Stimulated activated naive CD8-positive, alpha-beta T cell treated with anti-CD3 and anti-CD28 coated beads, Interleukin-15, Interleukin-2, amounts not matched to agents 100 U/mL and 50 U/mL, for 24 hours (primary cell): ENCODE measurements around the gene RBM15.

Experiments
- ATAC-seq: fragments of 150-1000 bp; cut with Tn5 transposase; one replicate; pipeline ENCODE4 v1.10.0; 2021
- DNase-seq: peaks from one replicate; pipeline ENCODE4 v3.0.0; 2021

The RBM15 gene

GRCh38 chr1:110348050-110348449 is 8.9 kb downstream of the RBM15 start:
- DNase-seq (no peak), ATAC-seq (no peak)

- no peak for DNase-seq
- no peak for ATAC-seq
Observed at GRCh38 chr1:110348771-110349170, 9.6 kb downstream of the RBM15 start.

- DNase-seq: no peak
- ATAC-seq: no peak
Observed at GRCh38 chr1:110350360-110350759, 11.2 kb downstream of the RBM15 start.

- DNase-seq (no peak), ATAC-seq (peak; percentile 77)
Observed at GRCh38 chr1:110355321-110355720, 16.1 kb downstream of the RBM15 start.

GRCh38 chr1:110356379-110356778 is 17.2 kb downstream of the RBM15 start:
- DNase-seq (no peak), ATAC-seq (no peak)

GRCh38 chr1:110360431-110360830 is 21.3 kb downstream of the RBM15 start:
- ATAC-seq (no peak), DNase-seq (no peak)

GRCh38 chr1:110361856-110362255 is 22.7 kb downstream of the RBM15 start:
- ATAC-seq: no peak
- DNase-seq: no peak

GRCh38 chr1:110364221-110364620 is 25.0 kb downstream of the RBM15 start:
- ATAC-seq: no peak
- DNase-seq: no peak

GRCh38 chr1:110370827-110371226 is 31.6 kb downstream of the RBM15 start:
- ATAC-seq (peak; percentile 97), DNase-seq (no peak)

GRCh38 chr1:110375490-110375889 is 36.3 kb downstream of the RBM15 start:
- DNase-seq (no peak), ATAC-seq (no peak)

- DNase-seq (no peak), ATAC-seq (no peak)
Observed at GRCh38 chr1:110380672-110381283, 41.6 kb downstream of the RBM15 start.

GRCh38 chr1:110383251-110383990 is 44.2 kb downstream of the RBM15 start:
- ATAC-seq: no peak
- DNase-seq: no peak

GRCh38 chr1:110384581-110385321 is 45.6 kb downstream of the RBM15 start:
- DNase-seq (peak; percentile 16), ATAC-seq (no peak)

- ATAC-seq: no peak
Observed at GRCh38 chr1:110385369-110385768, 46.2 kb downstream of the RBM15 start.

GRCh38 chr1:110387048-110387754 is 48.0 kb downstream of the RBM15 start:
- peak; percentile 32 for ATAC-seq

More at GRCh38 chr1:110385369-110385768, 46.2 kb downstream of the RBM15 start:
- no peak for DNase-seq

GRCh38 chr1:110390096-110390495 is 50.9 kb downstream of the RBM15 start:
- no peak for ATAC-seq
- no peak for DNase-seq

More at GRCh38 chr1:110387048-110387754, 48.0 kb downstream of the RBM15 start:
- no peak for DNase-seq

GRCh38 chr1:110390692-110391245 is 51.6 kb downstream of the RBM15 start, which contains the start of gene SLC16A4:
Gene SLC16A4, minus strand, starts transcription at chr1:110391026. Its CDS starts 1,703 bp downstream, at chr1:110389323.
- no peak for ATAC-seq
- no peak for DNase-seq

- DNase-seq: no peak
- no peak for ATAC-seq
Observed at GRCh38 chr1:110393286-110393685, 54.1 kb downstream of the RBM15 start.

GRCh38 chr1:110393691-110394492 is 54.7 kb downstream of the RBM15 start:
- no peak for DNase-seq
- no peak for ATAC-seq

- ATAC-seq (no peak), DNase-seq (no peak)
Observed at GRCh38 chr1:110394493-110394820, 55.3 kb downstream of the RBM15 start.
